ENCODE results near the gene PIP5K1B.

Gene PIP5K1B

GRCh38 chr9:69030851-69031645 lies 326.0 kb downstream of the PIP5K1B start:
- no peak overlapping the region for H3K27ac ChIP-seq
- TF ChIP-seq, protein P1, sequence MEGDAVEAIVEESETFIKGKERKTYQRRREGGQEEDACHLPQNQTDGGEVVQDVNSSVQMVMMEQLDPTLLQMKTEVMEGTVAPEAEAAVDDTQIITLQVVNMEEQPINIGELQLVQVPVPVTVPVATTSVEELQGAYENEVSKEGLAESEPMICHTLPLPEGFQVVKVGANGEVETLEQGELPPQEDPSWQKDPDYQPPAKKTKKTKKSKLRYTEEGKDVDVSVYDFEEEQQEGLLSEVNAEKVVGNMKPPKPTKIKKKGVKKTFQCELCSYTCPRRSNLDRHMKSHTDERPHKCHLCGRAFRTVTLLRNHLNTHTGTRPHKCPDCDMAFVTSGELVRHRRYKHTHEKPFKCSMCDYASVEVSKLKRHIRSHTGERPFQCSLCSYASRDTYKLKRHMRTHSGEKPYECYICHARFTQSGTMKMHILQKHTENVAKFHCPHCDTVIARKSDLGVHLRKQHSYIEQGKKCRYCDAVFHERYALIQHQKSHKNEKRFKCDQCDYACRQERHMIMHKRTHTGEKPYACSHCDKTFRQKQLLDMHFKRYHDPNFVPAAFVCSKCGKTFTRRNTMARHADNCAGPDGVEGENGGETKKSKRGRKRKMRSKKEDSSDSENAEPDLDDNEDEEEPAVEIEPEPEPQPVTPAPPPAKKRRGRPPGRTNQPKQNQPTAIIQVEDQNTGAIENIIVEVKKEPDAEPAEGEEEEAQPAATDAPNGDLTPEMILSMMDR (conservative IDR thresholded peaks at IDR 0.05; ENCODE audit: low read depth) = no peak
- no peak for DNase-seq (ENCODE audit: low spot score)
- ChIA-PET CTCF (no interaction called here), POLR2A (ENCODE audit: low non-redundant PET) (no interaction called here)

GRCh38 chr9:69034071-69034470 lies 329.0 kb downstream of the PIP5K1B start:
- ChIA-PET POLR2A (ENCODE audit: low non-redundant PET) (no interaction called here), CTCF (no interaction called here)

GRCh38 chr9:69035438-69036308 lies 330.6 kb downstream of the PIP5K1B start, which contains the start of gene FXN:
Gene FXN (plus strand): TSS chr9:69035752. CDS start chr9:69035783, 31 bp downstream.
- POLR2A ChIA-PET (ENCODE audit: low non-redundant PET) = interaction anchor here (0.6 to 1.0 kb wide), 5 partner anchors 56 to 1546 kb away, joined by 3 to 4 read pairs (median 3); no protein-coding TSS in a partner anchor
- peak within 1 kb of the TSS; percentile 75 for H3K27ac ChIP-seq
- TF ChIP-seq, protein P1 (conservative IDR thresholded peaks at IDR 0.05; ENCODE audit: low read depth) = peak; percentile 95
- DNase-seq (ENCODE audit: low spot score) = peak; percentile 91
- CTCF ChIA-PET = interaction anchor here (0.6 to 1.4 kb wide), 12 partner anchors 11 to 525 kb away, joined by 3 to 8 read pairs (median 3); no protein-coding TSS in a partner anchor

More at GRCh38 chr9:69034071-69034470, 329.0 kb downstream of the PIP5K1B start:
- no peak for DNase-seq (ENCODE audit: low spot score)
- TF ChIP-seq, protein P1 (conservative IDR thresholded peaks at IDR 0.05; ENCODE audit: low read depth) = no peak
- no peak overlapping the region for H3K27ac ChIP-seq

DNA sequence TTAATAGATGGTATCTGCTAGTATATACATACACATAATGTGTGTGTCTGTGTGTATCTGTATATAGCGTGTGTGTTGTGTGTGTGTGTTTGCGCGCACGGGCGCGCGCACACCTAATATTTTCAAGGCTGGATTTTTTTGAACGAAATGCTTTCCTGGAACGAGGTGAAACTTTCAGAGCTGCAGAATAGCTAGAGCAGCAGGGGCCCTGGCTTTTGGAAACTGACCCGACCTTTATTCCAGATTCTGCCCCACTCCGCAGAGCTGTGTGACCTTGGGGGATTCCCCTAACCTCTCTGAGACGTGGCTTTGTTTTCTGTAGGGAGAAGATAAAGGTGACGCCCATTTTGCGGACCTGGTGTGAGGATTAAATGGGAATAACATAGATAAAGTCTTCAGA lies 331.3 kb downstream of the PIP5K1B start:
- H3K27ac ChIP-seq = peak overlapping the region; percentile 75
- peak; percentile 44 for DNase-seq (ENCODE audit: low spot score)
- POLR2A ChIA-PET (ENCODE audit: low non-redundant PET) = interaction anchor here (0.8 to 1.0 kb wide), 2 partner anchors 86 to 1546 kb away, joined by 3 read pairs; no protein-coding TSS in a partner anchor
- CTCF ChIA-PET = interaction anchor here (0.7 to 1.4 kb wide), 2 partner anchors 154 to 525 kb away, joined by 3 to 8 read pairs; no protein-coding TSS in a partner anchor
- TF ChIP-seq, protein P1 (conservative IDR thresholded peaks at IDR 0.05; ENCODE audit: low read depth) = no peak

GRCh38 chr9:69036799-69037198 lies 331.8 kb downstream of the PIP5K1B start:
- ChIA-PET POLR2A (ENCODE audit: low non-redundant PET) (no interaction called here), CTCF (no interaction called here)
- TF ChIP-seq, protein P1 (conservative IDR thresholded peaks at IDR 0.05; ENCODE audit: low read depth) = no peak
- H3K27ac ChIP-seq = peak overlapping the region; percentile 75; the same call in 1 of the 2 replicates
- DNase-seq (ENCODE audit: low spot score) = no peak

DNA sequence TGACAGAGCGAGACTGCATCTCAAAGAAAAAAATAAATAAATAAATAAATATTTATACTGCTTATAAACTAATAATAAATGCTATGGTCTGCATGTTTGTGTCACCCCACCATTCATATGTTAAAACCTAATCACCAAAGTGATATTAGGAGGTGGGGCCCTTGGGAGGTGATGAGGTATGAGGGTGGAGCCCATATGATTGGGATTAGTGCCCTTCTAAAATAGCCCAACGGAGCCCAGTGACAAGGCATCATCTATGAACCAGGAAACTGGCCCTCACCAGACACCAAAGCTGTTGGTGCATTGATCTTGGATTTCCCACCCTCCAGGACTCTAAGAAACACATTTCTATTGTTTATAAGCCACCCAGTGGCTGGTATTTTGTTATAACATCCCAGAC lies 335.6 kb downstream of the PIP5K1B start:
- TF ChIP-seq, protein P1 (conservative IDR thresholded peaks at IDR 0.05; ENCODE audit: low read depth) = no peak
- H3K27ac ChIP-seq = no peak overlapping the region
- DNase-seq (ENCODE audit: low spot score) = no peak
- CTCF ChIA-PET = no interaction called here
- POLR2A ChIA-PET (ENCODE audit: low non-redundant PET) = no interaction called here

Data from RWPE1 (cell line).